Gastroesophageal sphincter (tissue), 4 donors: Measurements from ENCODE around the gene NSG2. TPM values are rescaled to one million over a fixed set of nuclear protein-coding genes. Genes with fewer than 3 reads are reported as not detected.
"Not testable (repeated sequence)": the region's sequence is repeated elsewhere in the genome, so short reads cannot be mapped to it uniquely, and the experiment has no call there.

Source experiments
- ATAC-seq: fragments of 150-250 bp; one replicate; pipeline ENCODE4 v1.9.1; 2016; ENCODE audit warnings: mild to moderate bottlenecking, moderate library complexity
- H3K27ac ChIP-seq, 4 donors: fragments of 200-600 bp; sonication (generic) in 3 of 4; 1 replicate in 3 of 4; 2 replicates in 1 of 4; pipeline ENCODE4 v1.5.1; 2016 to 2019
- H3K27me3 ChIP-seq: fragments of 200-600 bp; sonication (generic); one replicate; pipeline ENCODE4 v1.5.1; 2019
- H3K36me3 ChIP-seq, 2 donors: fragments of 200-600 bp; sonication (generic); one replicate each; pipeline ENCODE4 v1.5.1; 2019; ENCODE audit warnings: control low read depth in 1 of 2
- H3K4me1 ChIP-seq, 3 donors: fragments of 200-600 bp; sonication (generic); 1 replicate in 2 of 3; 2 replicates in 1 of 3; pipeline ENCODE4 v1.5.1; 2016 to 2019; ENCODE audit warnings: control low read depth in 2 of 3
- H3K4me3 ChIP-seq, 2 donors: fragments of 200-600 bp; sonication (generic); one replicate each; pipeline ENCODE4 v1.5.1; 2019; ENCODE audit warnings: mild to moderate bottlenecking in 1 of 2, moderate library complexity in 1 of 2
- H3K9me3 ChIP-seq, 3 donors: fragments of 200-600 bp; sonication (generic); one replicate each; pipeline ENCODE4 v1.5.1; 2017 to 2019; ENCODE audit warnings: control low read depth in 2 of 3
- CTCF ChIP-seq, 4 experiments: fragments of 200-600 bp in 2 of 4; fragments of 450-650 bp in 2 of 4; sonication (generic) in 1 of 4; IDR thresholded peaks; one replicate each; pipeline ENCODE4 v1.5.1; 2017 to 2019; ENCODE audit warnings: antibody characterized with exemption in 4 of 4, mild to moderate bottlenecking in 2 of 4, moderate library complexity in 2 of 4
- EP300 ChIP-seq: sonication (generic); formaldehyde crosslinking; IDR thresholded peaks from one replicate; pipeline ENCODE4 v1.6.1; 2017; ENCODE audit warnings: antibody characterized with exemption, mild to moderate bottlenecking
- POLR2A ChIP-seq, 2 donors: fragments of 450-650 bp; IDR thresholded peaks; one replicate each; pipeline ENCODE4 v1.6.1; 2017; ENCODE audit warnings: antibody characterized with exemption in 2 of 2, mild to moderate bottlenecking in 2 of 2, moderate library complexity in 1 of 2
- POLR2AphosphoS5 ChIP-seq: sonication (generic); formaldehyde crosslinking; IDR thresholded peaks from one replicate; pipeline ENCODE4 v1.6.1; 2017; ENCODE audit warnings: antibody characterized with exemption
- WGBS, 2 donors: methylation state at CpG; one replicate each; pipeline ENCODE4 v1.1.5; 2018; ENCODE audit warnings: low coverage in 1 of 2; 5-methylcytosine and 5-hydroxymethylcytosine counted together
- total RNA-seq, 4 donors: library from RNA; depleted of rRNA; stranded (reverse); fragments of >200 nt; gene quantifications; one replicate each; pipeline ENCODE4 v1.1.0, GENCODE V29; 2016

The NSG2 gene
- total RNA-seq, 4 donors from 2014 or later: 1.9 to 4.6 (median 2.7) TPM; not detected in 1

GRCh38 chr5:174145821-174146220, 100.3 kb downstream of the NSG2 start:
- WGBS, 2 donors: 50% methylated on average over 2 of the region's 5 CpGs; no CpG with 5 or more reads in 1 of the 2 donors
- Histone ChIP-seq H3K36me3 (no peaks in the 10 kb centered on the region), H3K27me3 (peaks cover 19% of the 10 kb centered on the region), H3K27ac (no peak overlapping the region), H3K9me3 (no peaks in the 10 kb centered on the region), H3K4me3 (no peak overlapping the region), H3K4me1 (no peaks in the 10 kb centered on the region)
- no peak for ATAC-seq
- TF ChIP-seq POLR2AphosphoS5 (no peak), POLR2A (IDR thresholded peaks at IDR 0.05) (no peak), EP300 (no peak), CTCF (IDR thresholded peaks at IDR 0.05) (no peak)

- WGBS, 2 donors: 75 to 86% methylated on average over 5 of the region's 6 CpGs
- no peak for TF ChIP-seq CTCF (IDR thresholded peaks at IDR 0.05)
- no peak for TF ChIP-seq POLR2A (IDR thresholded peaks at IDR 0.05)
- no peak for TF ChIP-seq EP300
- TF ChIP-seq POLR2AphosphoS5: no peak
- Histone ChIP-seq H3K4me1 (no peaks in the 10 kb centered on the region), H3K27ac (no peak overlapping the region), H3K36me3 (no peaks in the 10 kb centered on the region), H3K9me3 (no peaks in the 10 kb centered on the region), H3K27me3 (peaks cover 19% of the 10 kb centered on the region), H3K4me3 (no peak overlapping the region)
- ATAC-seq: no peak
Measured at GRCh38 chr5:174146556-174146955, 101.0 kb downstream of the NSG2 start.

GRCh38 chr5:174147012-174147411, 101.5 kb downstream of the NSG2 start:
- ATAC-seq, H3K27ac ChIP-seq, H3K9me3 ChIP-seq, H3K36me3 ChIP-seq, H3K4me3 ChIP-seq, H3K4me1 ChIP-seq: not testable (repeated sequence)
- peaks cover 19% of the 10 kb centered on the region for H3K27me3 ChIP-seq
- no CpG with 5 or more reads among the region's 1 CpG for WGBS, 2 donors

- peaks cover 19% of the 10 kb centered on the region for H3K27me3 ChIP-seq
- no peak overlapping the region for H3K27ac ChIP-seq
- H3K9me3 ChIP-seq: no peaks in the 10 kb centered on the region
- H3K4me1 ChIP-seq: no peaks in the 10 kb centered on the region
- TF ChIP-seq POLR2A (IDR thresholded peaks at IDR 0.05) (no peak), EP300 (no peak), CTCF (IDR thresholded peaks at IDR 0.05) (no peak), POLR2AphosphoS5 (no peak)
- H3K36me3 ChIP-seq: no peaks in the 10 kb centered on the region
- no peak for ATAC-seq
- WGBS, 2 donors: no CpG with 5 or more reads among the region's 2 CpGs
- H3K4me3 ChIP-seq: no peak overlapping the region
Measured at GRCh38 chr5:174147551-174147950, 102.0 kb downstream of the NSG2 start.

GRCh38 chr5:174148721-174149120, 103.2 kb downstream of the NSG2 start:
- H3K4me1 ChIP-seq: no peaks in the 10 kb centered on the region
- no peak for TF ChIP-seq CTCF (IDR thresholded peaks at IDR 0.05)
- no peak for TF ChIP-seq POLR2A (IDR thresholded peaks at IDR 0.05)
- TF ChIP-seq EP300: no peak
- TF ChIP-seq POLR2AphosphoS5: no peak
- no peak overlapping the region for H3K4me3 ChIP-seq
- no CpG with 5 or more reads among the region's 2 CpGs for WGBS, 2 donors
- H3K36me3 ChIP-seq: no peaks in the 10 kb centered on the region
- peaks cover 0 to 5% (median 0%) of the 10 kb centered on the region in 3 donors for H3K9me3 ChIP-seq
- H3K27ac ChIP-seq: no peak overlapping the region
- peaks cover 19% of the 10 kb centered on the region for H3K27me3 ChIP-seq
- no peak for ATAC-seq
